SU-DHL-6 (cell line): ENCODE results near the gene SLC44A1.

Experiments used
- H2AFZ ChIP-seq: fragments of 200-600 bp; sonication (generic); 2 replicates; pipeline ENCODE4 v1.6.1; 2014; ENCODE audit warnings: low read depth, mild to moderate bottlenecking, moderate library complexity, mixed read lengths, antibody characterized with exemption, low read length; ENCODE audit not compliant: severe bottlenecking
- H3F3A ChIP-seq: fragments of 200-600 bp; shearing (Covaris generic); 2 replicates; pipeline ENCODE4 v1.6.0; 2016; ENCODE audit warnings: antibody characterized with exemption, mild to moderate bottlenecking; ENCODE audit not compliant: insufficient read depth
- H3K27ac ChIP-seq: fragments of 200-600 bp; sonication (generic); 2 replicates; pipeline ENCODE4 v1.5.1; 2016; ENCODE audit warnings: low read depth, mild to moderate bottlenecking, low read length, moderate library complexity, mixed read lengths
- H3K27me3 ChIP-seq: fragments of 200-600 bp; sonication (generic), shearing (Covaris generic); 2 replicates; pipeline ENCODE4 v1.6.0; 2014; ENCODE audit warnings: mild to moderate bottlenecking, low read length
- H3K36me3 ChIP-seq: fragments of 200-600 bp; sonication (generic); 2 replicates; pipeline ENCODE4 v1.6.1; 2014; ENCODE audit warnings: mild to moderate bottlenecking, low read length, mixed read lengths
- H3K4me2 ChIP-seq: fragments of 300-600, 200-600 bp; shearing (Covaris generic), sonication (generic); 2 replicates; pipeline ENCODE4 v1.6.0; 2014; ENCODE audit warnings: low read length, low read depth, mild to moderate bottlenecking; ENCODE audit not compliant: poor library complexity, severe bottlenecking
- H3K4me3 ChIP-seq: fragments of 200-600 bp; sonication (generic); 2 replicates; pipeline ENCODE4 v1.5.1; 2014; ENCODE audit warnings: antibody characterized with exemption, low read length, mild to moderate bottlenecking, mixed read lengths; ENCODE audit not compliant: insufficient read depth, poor library complexity, severe bottlenecking
- H3K79me2 ChIP-seq: fragments of 200-600 bp; sonication (generic); 2 replicates; pipeline ENCODE4 v1.6.1; 2014; ENCODE audit warnings: mild to moderate bottlenecking, low read length, moderate library complexity; ENCODE audit not compliant: insufficient read depth
- H3K9ac ChIP-seq: fragments of 200-600 bp; sonication (generic); 2 replicates; pipeline ENCODE4 v1.7.0; 2014; ENCODE audit warnings: mild to moderate bottlenecking, low read length
- H3K9me2 ChIP-seq: fragments of 200-600 bp; sonication (generic); replicated peaks from 2 replicates; pipeline ENCODE4 v1.6.1; 2014; ENCODE audit warnings: low read length; ENCODE audit not compliant: insufficient read depth
- H3K9me3 ChIP-seq: fragments of 200-600 bp; sonication (generic); 2 replicates; pipeline ENCODE4 v1.6.1; 2014; ENCODE audit warnings: low read length, mixed read lengths; ENCODE audit not compliant: insufficient read depth
- H4K20me1 ChIP-seq: fragments of 200-600 bp; sonication (generic); 2 replicates; pipeline ENCODE4 v1.6.1; 2014; ENCODE audit warnings: low read depth, mild to moderate bottlenecking, antibody characterized with exemption, low read length, moderate library complexity, mixed read lengths
- CTCF ChIP-seq: fragments of 200-600 bp; sonication (generic); IDR thresholded peaks from one replicate; pipeline ENCODE4 v1.5.1; 2017; ENCODE audit warnings: antibody characterized with exemption, mild to moderate bottlenecking, low read length, moderate library complexity; ENCODE audit not compliant: insufficient read depth, poor library complexity, severe bottlenecking
- EZH2phosphoT487 ChIP-seq: fragments of 200-600 bp; sonication (generic), shearing (Covaris generic); conservative IDR thresholded peaks from 2 replicates; pipeline ENCODE4 v1.6.1; 2018; ENCODE audit warnings: mild to moderate bottlenecking, antibody characterized with exemption, low read length, moderate library complexity, mixed read lengths

The SLC44A1 gene

GRCh38 chr9:105468875-105469274 lies 224.4 kb downstream of the SLC44A1 start:
- Histone ChIP-seq H3K79me2 (no peaks in the 10 kb centered on the region), H2AFZ (no peak overlapping the region), H4K20me1 (no peaks in the 10 kb centered on the region), H3K9me3 (no peaks in the 10 kb centered on the region), H3K4me2 (no peak overlapping the region), H3K36me3 (peaks cover 2% of the 10 kb centered on the region; the same call in 1 of the 2 replicates), H3K9ac (no peak overlapping the region), H3K27me3 (no peaks in the 10 kb centered on the region), H3K4me3 (no peak overlapping the region), H3K9me2 (no peaks in the 10 kb centered on the region), H3K27ac (no peak overlapping the region), H3F3A (no peaks in the 10 kb centered on the region)
- no peak for TF ChIP-seq CTCF

GRCh38 chr9:105473221-105473620 lies 228.8 kb downstream of the SLC44A1 start:
- no peaks in the 10 kb centered on the region for H3K27me3 ChIP-seq
- H3K36me3 ChIP-seq, result peaks cover 2% of the 10 kb centered on the region; the same call in 1 of the 2 replicates
- H3K9me2 ChIP-seq, result no peaks in the 10 kb centered on the region
- no peak overlapping the region for H3K4me3 ChIP-seq
- no peaks in the 10 kb centered on the region for H3K9me3 ChIP-seq
- no peaks in the 10 kb centered on the region for H3K79me2 ChIP-seq
- H2AFZ ChIP-seq, result no peak overlapping the region
- TF ChIP-seq CTCF (no peak), EZH2phosphoT487 (no peak)
- no peaks in the 10 kb centered on the region for H4K20me1 ChIP-seq
- H3F3A ChIP-seq, result no peaks in the 10 kb centered on the region
- no peak overlapping the region for H3K27ac ChIP-seq
- H3K4me2 ChIP-seq, result no peak overlapping the region
- H3K9ac ChIP-seq, result no peak overlapping the region

- no peaks in the 10 kb centered on the region for H3F3A ChIP-seq
- peaks cover 2% of the 10 kb centered on the region; the same call in 1 of the 2 replicates for H3K36me3 ChIP-seq
- no peak overlapping the region for H3K9ac ChIP-seq
- H3K27me3 ChIP-seq, result no peaks in the 10 kb centered on the region
- no peak overlapping the region for H3K4me3 ChIP-seq
- H3K9me2 ChIP-seq, result no peaks in the 10 kb centered on the region
- no peak overlapping the region for H3K4me2 ChIP-seq
- no peaks in the 10 kb centered on the region for H3K79me2 ChIP-seq
- no peaks in the 10 kb centered on the region for H3K9me3 ChIP-seq
- TF ChIP-seq EZH2phosphoT487, result no peak
- TF ChIP-seq CTCF, result peak; percentile 11
- no peaks in the 10 kb centered on the region for H4K20me1 ChIP-seq
- no peak overlapping the region for H2AFZ ChIP-seq
- no peak overlapping the region for H3K27ac ChIP-seq
Measured at GRCh38 chr9:105475302-105475701, 230.9 kb downstream of the SLC44A1 start.

- no peaks in the 10 kb centered on the region for H3F3A ChIP-seq
- H3K27me3 ChIP-seq, result no peaks in the 10 kb centered on the region
- no peak overlapping the region for H3K9ac ChIP-seq
- no peak overlapping the region for H3K4me2 ChIP-seq
- no peaks in the 10 kb centered on the region for H4K20me1 ChIP-seq
- H3K36me3 ChIP-seq, result no peaks in the 10 kb centered on the region
- no peak overlapping the region for H3K4me3 ChIP-seq
- H3K27ac ChIP-seq, result no peak overlapping the region
- H3K79me2 ChIP-seq, result no peaks in the 10 kb centered on the region
- no peaks in the 10 kb centered on the region for H3K9me3 ChIP-seq
- TF ChIP-seq EZH2phosphoT487 (no peak), CTCF (no peak)
- H2AFZ ChIP-seq, result no peak overlapping the region
- H3K9me2 ChIP-seq, result no peaks in the 10 kb centered on the region
Measured at GRCh38 chr9:105479846-105480245, 235.4 kb downstream of the SLC44A1 start.
